ENCODE measurements around the gene RNF152. TPM values are rescaled to one million over a fixed set of nuclear protein-coding genes. Genes with fewer than 3 reads are reported as not detected.

RNF152 gene
- total and polyA plus RNA-seq, 2 donors (not counting 3 experiments of a cell fraction or from before 2014, with no cell fraction given): 20.8 to 27.5 TPM

- Histone ChIP-seq H3K27me3 (ENCODE audit: control insufficient read depth in 2 of 2, insufficient read depth in 2 of 2, low read length in 2 of 2) (no peaks in the 10 kb centered on the region), H3K4me3 (replicated peaks in 1 of 3; ENCODE audit: insufficient read depth in 1 of 3, low read depth in 1 of 3, low read length in 3 of 3) (no peak overlapping the region), H3K79me2 (ENCODE audit: control insufficient read depth, insufficient read depth, low read length) (no peaks in the 10 kb centered on the region), H3K9me1 (replicated peaks; ENCODE audit: control insufficient read depth, extremely low read depth, insufficient read depth, low read length) (no peaks in the 10 kb centered on the region), H2AFZ (ENCODE audit: low read depth, low read length) (peak overlapping the region; percentile 3), H3K9ac (replicated peaks; ENCODE audit: extremely low read depth, insufficient read depth, low read length) (no peak overlapping the region), H3K36me3 (ENCODE audit: control insufficient read depth in 2 of 2, extremely low read depth in 1 of 2, insufficient read depth in 2 of 2, low read length in 2 of 2) (no peaks in the 10 kb centered on the region), H3K9me3 (replicated peaks; ENCODE audit: control insufficient read depth, insufficient read depth, low read length) (no peaks in the 10 kb centered on the region), H3K4me1 (ENCODE audit: control insufficient read depth, extremely low read depth, insufficient read depth, low read length) (peaks cover 4% of the 10 kb centered on the region), H3K27ac (ENCODE audit: insufficient read depth, low read depth, low read length) (no peak overlapping the region), H4K20me1 (replicated peaks; ENCODE audit: control insufficient read depth, extremely low read depth, insufficient read depth, low read length) (no peaks in the 10 kb centered on the region), H3K4me2 (ENCODE audit: insufficient read depth, low read length) (no peak overlapping the region)
- ChIA-PET CTCF (interaction anchor here (0.6 to 3.3 kb wide), 20 partner anchors 8 to 399 kb away, joined by 3 to 15 read pairs (median 4); partner anchors contain the start of gene RNF152), POLR2A (no interaction called here)
- FAIRE-seq (peak; percentile 99), DNase-seq (ENCODE audit: low read depth, low spot score) (peak; percentile 74)
- dilution Hi-C loops (cut with MboI; ENCODE audit: extremely low pct_ligation_motif_present, low sequenced_read_pairs) (no loop called here), intact Hi-C loops (cut with micrococcal nuclease) (loop anchor here (1.0 to 5.0 kb wide), 4 partner anchors 56 to 351 kb away; no protein-coding TSS in a partner anchor)
- no peak for TF ChIP-seq MYC (IDR thresholded peaks at IDR 0.05; ENCODE audit: low read depth, low read length)
- peak; percentile 91 to 95 for TF ChIP-seq CTCF (IDR thresholded peaks at IDR 0.05; ENCODE audit: extremely low read depth in 1 of 2, insufficient read depth in 1 of 2, low read depth in 1 of 2, low read length in 2 of 2)
- no TSS peak for BruUV-seq (replicated peaks)
These were observed 8.6 kb upstream of the RNF152 start for GRCh38 chr18:61901323-61901986.

- BruUV-seq (replicated peaks): no TSS peak
- H2AFZ ChIP-seq (ENCODE audit: low read depth, low read length): no peak overlapping the region
- no peaks in the 10 kb centered on the region for H3K79me2 ChIP-seq (ENCODE audit: control insufficient read depth, insufficient read depth, low read length)
- no peaks in the 10 kb centered on the region for H4K20me1 ChIP-seq (replicated peaks; ENCODE audit: control insufficient read depth, extremely low read depth, insufficient read depth, low read length)
- H3K4me3 ChIP-seq (replicated peaks in 1 of 3; ENCODE audit: insufficient read depth in 1 of 3, low read depth in 1 of 3, low read length in 3 of 3): no peak overlapping the region
- dilution Hi-C loops (cut with MboI; ENCODE audit: extremely low pct_ligation_motif_present, low sequenced_read_pairs) (no loop called here), intact Hi-C loops (cut with micrococcal nuclease) (loop anchor here (1.0 to 5.0 kb wide), 4 partner anchors 57 to 350 kb away; no protein-coding TSS in a partner anchor)
- no peaks in the 10 kb centered on the region for H3K27me3 ChIP-seq (ENCODE audit: control insufficient read depth in 2 of 2, insufficient read depth in 2 of 2, low read length in 2 of 2)
- no peak overlapping the region for H3K9ac ChIP-seq (replicated peaks; ENCODE audit: extremely low read depth, insufficient read depth, low read length)
- peaks cover 6% of the 10 kb centered on the region for H3K4me1 ChIP-seq (ENCODE audit: control insufficient read depth, extremely low read depth, insufficient read depth, low read length)
- POLR2A ChIA-PET: no interaction called here
- no peak for DNase-seq (ENCODE audit: low read depth, low spot score)
- no peaks in the 10 kb centered on the region for H3K9me3 ChIP-seq (replicated peaks; ENCODE audit: control insufficient read depth, insufficient read depth, low read length)
- CTCF ChIA-PET: interaction anchor here (0.6 to 3.3 kb wide), 18 partner anchors 9 to 355 kb away, joined by 3 to 15 read pairs (median 3); no protein-coding TSS in a partner anchor
- no peak overlapping the region for H3K4me2 ChIP-seq (ENCODE audit: insufficient read depth, low read length)
- TF ChIP-seq FOS (IDR thresholded peaks at IDR 0.05; ENCODE audit: borderline replicate concordance, insufficient read depth, low read length): no peak
- TF ChIP-seq CTCF (IDR thresholded peaks at IDR 0.05; ENCODE audit: extremely low read depth in 1 of 2, insufficient read depth in 1 of 2, low read depth in 1 of 2, low read length in 2 of 2): no peak
- TF ChIP-seq MYC (IDR thresholded peaks at IDR 0.05; ENCODE audit: low read depth, low read length): no peak
- TF ChIP-seq GATA2 (IDR thresholded peaks at IDR 0.05; ENCODE audit: insufficient read depth, insufficient read length, low read depth, low read length): no peak
- TF ChIP-seq POLR2A (IDR thresholded peaks at IDR 0.05; ENCODE audit: low read depth, low read length): no peak
- no peak for TF ChIP-seq EZH2 (IDR thresholded peaks at IDR 0.05; ENCODE audit: borderline replicate concordance, low read depth, low read length, severe bottlenecking)
- H3K27ac ChIP-seq (ENCODE audit: insufficient read depth, low read depth, low read length): no peak overlapping the region
- H3K36me3 ChIP-seq (ENCODE audit: control insufficient read depth in 2 of 2, extremely low read depth in 1 of 2, insufficient read depth in 2 of 2, low read length in 2 of 2): no peaks in the 10 kb centered on the region
- FAIRE-seq: peak; percentile 37
- H3K9me1 ChIP-seq (replicated peaks; ENCODE audit: control insufficient read depth, extremely low read depth, insufficient read depth, low read length): no peaks in the 10 kb centered on the region
These were observed 7.9 kb upstream of the RNF152 start for GRCh38 chr18:61900504-61901281.
